GM12801 (cell line): ENCODE data around the gene GABPB1.

Experiments
- TF ChIP-seq, protein P1 (sequence below): IDR thresholded peaks from one replicate; pipeline ENCODE4 v1.5.1; 2011; ENCODE audit warnings: control low read depth; ENCODE audit not compliant: insufficient read length; ENCODE audit errors: extremely low read depth

GABPB1 gene

DNA sequence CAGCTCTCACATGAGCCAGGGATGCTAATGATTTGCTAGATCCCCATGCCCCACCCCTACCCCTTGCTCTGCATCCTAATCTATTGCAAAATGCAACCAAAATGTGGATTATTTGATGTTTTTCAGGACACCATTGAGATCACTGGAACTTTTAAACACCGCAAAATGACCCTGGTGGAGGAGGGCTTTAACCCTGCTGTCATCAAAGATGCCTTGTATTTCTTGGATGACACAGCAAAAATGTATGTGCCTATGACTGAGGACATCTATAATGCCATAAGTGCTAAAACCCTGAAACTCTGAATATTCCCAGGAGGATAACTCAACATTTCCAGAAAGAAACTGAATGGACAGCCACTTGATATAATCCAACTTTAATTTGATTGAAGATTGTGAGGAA lies 119.2 kb downstream of the GABPB1 start:
- TF ChIP-seq, protein P1, sequence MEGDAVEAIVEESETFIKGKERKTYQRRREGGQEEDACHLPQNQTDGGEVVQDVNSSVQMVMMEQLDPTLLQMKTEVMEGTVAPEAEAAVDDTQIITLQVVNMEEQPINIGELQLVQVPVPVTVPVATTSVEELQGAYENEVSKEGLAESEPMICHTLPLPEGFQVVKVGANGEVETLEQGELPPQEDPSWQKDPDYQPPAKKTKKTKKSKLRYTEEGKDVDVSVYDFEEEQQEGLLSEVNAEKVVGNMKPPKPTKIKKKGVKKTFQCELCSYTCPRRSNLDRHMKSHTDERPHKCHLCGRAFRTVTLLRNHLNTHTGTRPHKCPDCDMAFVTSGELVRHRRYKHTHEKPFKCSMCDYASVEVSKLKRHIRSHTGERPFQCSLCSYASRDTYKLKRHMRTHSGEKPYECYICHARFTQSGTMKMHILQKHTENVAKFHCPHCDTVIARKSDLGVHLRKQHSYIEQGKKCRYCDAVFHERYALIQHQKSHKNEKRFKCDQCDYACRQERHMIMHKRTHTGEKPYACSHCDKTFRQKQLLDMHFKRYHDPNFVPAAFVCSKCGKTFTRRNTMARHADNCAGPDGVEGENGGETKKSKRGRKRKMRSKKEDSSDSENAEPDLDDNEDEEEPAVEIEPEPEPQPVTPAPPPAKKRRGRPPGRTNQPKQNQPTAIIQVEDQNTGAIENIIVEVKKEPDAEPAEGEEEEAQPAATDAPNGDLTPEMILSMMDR: no peak

DNA sequence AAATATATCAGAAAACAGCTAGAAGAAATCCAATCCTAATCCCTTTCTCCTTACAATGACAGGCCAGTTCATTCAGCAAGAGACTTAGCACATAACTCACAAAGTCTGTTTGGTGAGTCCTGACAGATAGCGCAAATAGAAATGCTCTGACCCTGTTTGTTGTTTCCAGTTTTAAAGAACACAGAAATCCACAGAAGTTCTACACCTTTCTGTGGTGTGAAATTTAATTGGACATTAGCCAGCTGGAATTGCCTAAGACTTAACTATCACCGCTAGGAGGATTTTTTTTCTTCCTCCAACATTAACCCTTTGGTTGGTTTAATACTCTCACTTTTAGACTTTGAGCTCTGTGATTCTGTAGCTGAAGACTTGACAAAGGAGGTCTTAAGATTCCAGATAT lies 120.2 kb downstream of the GABPB1 start:
- TF ChIP-seq, protein P1: no peak

DNA sequence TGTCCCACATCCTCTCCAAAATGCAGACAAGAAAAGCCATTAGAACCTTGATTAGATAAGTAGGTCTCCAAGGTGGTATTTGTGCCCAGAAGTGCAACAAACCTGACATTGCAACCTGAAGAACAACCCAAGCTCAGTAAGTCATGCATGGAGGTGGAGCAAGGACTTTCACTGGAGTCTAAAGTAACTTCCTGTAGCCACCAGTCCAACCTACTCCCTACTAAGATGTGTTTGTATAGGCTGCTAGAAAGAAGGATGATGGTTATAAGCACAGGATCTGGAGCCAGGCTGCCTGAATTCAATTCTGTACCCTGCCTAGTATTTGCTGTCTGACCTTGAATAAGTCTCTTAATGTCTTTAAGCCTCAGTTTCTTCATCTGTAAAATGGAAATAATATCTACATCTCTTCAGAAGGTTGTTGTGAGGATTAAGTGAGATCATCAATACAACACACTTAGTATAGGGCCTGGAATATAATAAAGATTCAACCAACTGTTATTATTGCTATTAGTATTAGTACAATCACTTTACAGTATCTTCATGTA lies 121.7 kb downstream of the GABPB1 start:
- TF ChIP-seq, protein P1: no peak

DNA sequence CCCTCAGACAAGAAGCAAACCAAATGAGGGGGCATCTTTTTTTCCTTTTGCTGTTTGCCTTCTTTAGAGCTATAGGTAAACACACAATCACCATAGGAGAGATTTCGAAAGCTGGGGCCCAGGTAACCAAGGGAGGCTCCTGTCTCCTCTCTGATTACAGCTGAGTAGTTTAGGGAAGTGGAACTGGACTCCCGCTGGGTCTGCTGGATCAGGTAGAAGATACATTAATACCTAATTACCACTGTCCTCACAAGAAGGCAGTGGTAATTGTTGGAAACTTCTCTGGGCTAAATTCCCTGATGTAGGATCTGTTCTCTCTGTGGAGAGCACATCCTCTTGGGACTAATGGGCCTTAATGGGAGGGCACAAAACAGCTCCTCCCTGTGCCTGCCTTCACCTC lies 122.2 kb downstream of the GABPB1 start:
- TF ChIP-seq, protein P1: no peak

DNA sequence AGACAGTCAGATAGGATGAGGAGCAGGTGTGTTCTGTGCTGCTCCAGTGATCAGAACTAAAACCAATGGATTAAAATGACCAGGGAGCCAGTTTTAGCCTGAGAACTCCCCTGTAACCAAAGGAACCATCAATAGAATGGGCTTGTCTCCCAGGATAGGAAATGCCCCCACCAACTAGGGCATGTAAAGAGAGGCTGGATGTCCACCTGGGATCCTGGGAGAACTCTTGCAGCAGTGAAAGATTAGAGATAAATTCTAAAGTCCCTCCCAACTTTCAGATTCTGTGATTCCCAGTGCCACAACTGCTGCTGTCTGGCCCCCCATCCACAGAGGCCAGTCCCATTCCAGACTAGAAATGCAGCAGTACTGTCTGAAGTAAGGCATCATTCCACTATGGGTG lies 123.2 kb downstream of the GABPB1 start:
- TF ChIP-seq, protein P1: no peak

DNA sequence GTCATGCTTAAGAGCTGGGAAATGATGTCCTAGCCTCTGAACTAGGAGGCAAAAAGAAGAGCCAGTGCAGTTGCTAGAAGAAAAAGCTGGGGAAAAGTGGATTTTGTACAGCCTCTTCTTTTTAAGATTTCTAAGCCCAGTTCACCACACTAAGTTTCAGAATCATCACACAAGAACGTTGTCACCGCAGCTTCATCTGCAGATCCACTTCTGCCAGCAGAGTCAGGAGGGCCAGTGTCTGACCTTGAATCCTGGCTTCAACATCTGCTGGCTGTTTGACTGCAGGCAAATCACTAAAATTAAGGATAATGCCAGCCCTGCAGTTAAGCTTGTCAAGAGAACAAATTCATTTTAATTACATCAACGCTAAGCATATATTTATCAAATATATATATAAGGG lies 125.7 kb downstream of the GABPB1 start:
- TF ChIP-seq, protein P1: no peak

DNA sequence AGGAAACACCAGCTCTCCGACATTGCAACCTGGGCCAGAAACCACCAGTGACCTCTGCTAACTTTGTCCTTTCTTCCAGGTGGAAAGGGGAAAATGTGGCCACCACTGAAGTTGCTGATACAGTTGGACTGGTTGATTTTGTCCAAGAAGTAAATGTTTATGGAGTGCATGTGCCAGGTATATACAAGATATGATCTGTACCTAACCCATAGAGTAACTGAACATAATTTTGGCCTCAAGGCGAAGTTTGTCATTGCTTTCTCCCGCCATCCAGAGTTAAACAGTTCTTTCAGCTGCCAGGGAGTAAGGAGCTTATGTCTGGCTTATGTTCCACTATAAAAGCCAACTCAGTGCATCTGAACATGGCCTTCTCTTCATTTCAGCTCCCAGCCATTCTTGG lies 126.1 kb downstream of the GABPB1 start:
- TF ChIP-seq, protein P1: no peak
